HG03066 (cell line): Measurements from ENCODE around the gene KRTAP1-4.
"Not testable (repeated sequence)": the region's sequence is repeated elsewhere in the genome, so short reads cannot be mapped to it uniquely, and the experiment has no call there.

ENCODE experiments used
- ATAC-seq: cut with Tn5 transposase; IDR thresholded peaks from one replicate; pipeline ENCODE4 v1.9.1; 2021; ENCODE audit warnings: low read depth; ENCODE audit not compliant: unreplicated experiment

The KRTAP1-4 gene

GRCh38 chr17:41009301-41009760 lies 20.7 kb downstream of the KRTAP1-4 start:
- ATAC-seq: no peak

GRCh38 chr17:41008811-41009210 lies 21.2 kb downstream of the KRTAP1-4 start, which contains the start of gene KRTAP3-1:
KRTAP3-1 (minus strand) TSS chr17:41009128; CDS start chr17:41009074, 54 bp downstream.
- ATAC-seq: no peak

GRCh38 chr17:41004397-41004796 lies 25.6 kb downstream of the KRTAP1-4 start:
- ATAC-seq: no peak

GRCh38 chr17:41003926-41004325 lies 26.1 kb downstream of the KRTAP1-4 start:
- no peak for ATAC-seq

- no peak for ATAC-seq
Measured at GRCh38 chr17:41002814-41003213, 27.2 kb downstream of the KRTAP1-4 start.

GRCh38 chr17:41001795-41002194 lies 28.2 kb downstream of the KRTAP1-4 start:
- ATAC-seq: no peak

GRCh38 chr17:40999563-40999962 lies 30.4 kb downstream of the KRTAP1-4 start, which contains the start of gene KRTAP3-2:
KRTAP3-2 (minus strand) TSS chr17:40999906; CDS start chr17:40999853, 53 bp downstream.
- ATAC-seq: not testable (repeated sequence)

GRCh38 chr17:40997361-40997760 lies 32.6 kb downstream of the KRTAP1-4 start:
- no peak for ATAC-seq

GRCh38 chr17:40996829-40997228 lies 33.2 kb downstream of the KRTAP1-4 start:
- no peak for ATAC-seq

GRCh38 chr17:40995116-40995515 lies 34.9 kb downstream of the KRTAP1-4 start:
- ATAC-seq: no peak

GRCh38 chr17:40993839-40994238 lies 36.2 kb downstream of the KRTAP1-4 start, which contains the start of gene KRTAP3-3:
KRTAP3-3 (minus strand) TSS chr17:40994164; CDS start chr17:40994097, 67 bp downstream.
- no peak for ATAC-seq

- no peak for ATAC-seq
Measured at GRCh38 chr17:40993084-40993483, 36.9 kb downstream of the KRTAP1-4 start.

GRCh38 chr17:40992666-40993065 lies 37.3 kb downstream of the KRTAP1-4 start:
- ATAC-seq: no peak

- no peak for ATAC-seq
Measured at GRCh38 chr17:40986920-40987319, 43.1 kb downstream of the KRTAP1-4 start.

GRCh38 chr17:40984226-40984625 lies 45.8 kb downstream of the KRTAP1-4 start, which contains the start of gene KRT40:
KRT40 (minus strand) TSS chr17:40984326; CDS start chr17:40984273, 53 bp downstream.
- no peak for ATAC-seq

GRCh38 chr17:40981115-40981514 lies 48.9 kb downstream of the KRTAP1-4 start:
- ATAC-seq: no peak

- no peak for ATAC-seq
Measured at GRCh38 chr17:40980596-40980995, 49.4 kb downstream of the KRTAP1-4 start.

GRCh38 chr17:40980117-40980516 lies 49.9 kb downstream of the KRTAP1-4 start:
- no peak for ATAC-seq
